NCI-H2227 treated with DMSO at 0.1 percent for 48 hours (cell line): ENCODE data around the gene JDP2.

Source experiments
- DNase-seq: peaks from one replicate; lab custom pipeline; 2025; lab: John Stamatoyannopoulos, UW

The JDP2 gene

GRCh38 chr14:75437201-75438143 is 9.7 kb downstream of the JDP2 start:
- DNase-seq: no peak

- no peak for DNase-seq
These were observed 10.8 kb downstream of the JDP2 start for GRCh38 chr14:75438486-75439080.

- DNase-seq: no peak
These were observed 12.2 kb downstream of the JDP2 start for GRCh38 chr14:75439989-75440388.

- no peak for DNase-seq
These were observed 13.1 kb downstream of the JDP2 start for GRCh38 chr14:75440733-75441477.

- no peak for DNase-seq
These were observed 13.9 kb downstream of the JDP2 start for GRCh38 chr14:75441728-75442127.

GRCh38 chr14:75442166-75442565 is 14.3 kb downstream of the JDP2 start:
- DNase-seq: no peak

- no peak for DNase-seq
These were observed 14.8 kb downstream of the JDP2 start for GRCh38 chr14:75442642-75443041.

- no peak for DNase-seq
These were observed 15.6 kb downstream of the JDP2 start for GRCh38 chr14:75443203-75443969.

- no peak for DNase-seq
These were observed 17.4 kb downstream of the JDP2 start for GRCh38 chr14:75445236-75445635.

GRCh38 chr14:75445963-75446362 is 18.1 kb downstream of the JDP2 start:
- no peak for DNase-seq

- no peak for DNase-seq
These were observed 18.6 kb downstream of the JDP2 start for GRCh38 chr14:75446447-75446846.

GRCh38 chr14:75448209-75448608 is 20.4 kb downstream of the JDP2 start:
- DNase-seq: no peak

GRCh38 chr14:75449036-75449435 is 21.2 kb downstream of the JDP2 start:
- DNase-seq: no peak

GRCh38 chr14:75449696-75450095 is 21.9 kb downstream of the JDP2 start:
- peak; percentile 20 for DNase-seq

- no peak for DNase-seq
These were observed 22.8 kb downstream of the JDP2 start for GRCh38 chr14:75450381-75451276.

- no peak for DNase-seq
These were observed 24.5 kb downstream of the JDP2 start for GRCh38 chr14:75452324-75452723.

- DNase-seq: no peak
These were observed 25.3 kb downstream of the JDP2 start for GRCh38 chr14:75452900-75453816.

- no peak for DNase-seq
These were observed 26.1 kb downstream of the JDP2 start for GRCh38 chr14:75453817-75454434.

- DNase-seq: no peak
These were observed 27.2 kb downstream of the JDP2 start for GRCh38 chr14:75454963-75455546.
